ENCODE data around the gene NUMA1.

- TF ChIP-seq CTCF (IDR thresholded peaks at IDR 0.05; ENCODE audit: low read depth, low read length, missing input control), result no peak
- TF ChIP-seq, protein P1, sequence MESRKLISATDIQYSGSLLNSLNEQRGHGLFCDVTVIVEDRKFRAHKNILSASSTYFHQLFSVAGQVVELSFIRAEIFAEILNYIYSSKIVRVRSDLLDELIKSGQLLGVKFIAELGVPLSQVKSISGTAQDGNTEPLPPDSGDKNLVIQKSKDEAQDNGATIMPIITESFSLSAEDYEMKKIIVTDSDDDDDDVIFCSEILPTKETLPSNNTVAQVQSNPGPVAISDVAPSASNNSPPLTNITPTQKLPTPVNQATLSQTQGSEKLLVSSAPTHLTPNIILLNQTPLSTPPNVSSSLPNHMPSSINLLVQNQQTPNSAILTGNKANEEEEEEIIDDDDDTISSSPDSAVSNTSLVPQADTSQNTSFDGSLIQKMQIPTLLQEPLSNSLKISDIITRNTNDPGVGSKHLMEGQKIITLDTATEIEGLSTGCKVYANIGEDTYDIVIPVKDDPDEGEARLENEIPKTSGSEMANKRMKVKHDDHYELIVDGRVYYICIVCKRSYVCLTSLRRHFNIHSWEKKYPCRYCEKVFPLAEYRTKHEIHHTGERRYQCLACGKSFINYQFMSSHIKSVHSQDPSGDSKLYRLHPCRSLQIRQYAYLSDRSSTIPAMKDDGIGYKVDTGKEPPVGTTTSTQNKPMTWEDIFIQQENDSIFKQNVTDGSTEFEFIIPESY (IDR thresholded peaks at IDR 0.05), result no peak
- no peak for TF ChIP-seq SP1 (IDR thresholded peaks at IDR 0.05)
- no peak for TF ChIP-seq YY1 (IDR thresholded peaks at IDR 0.05)
- no peak for TF ChIP-seq TAF1 (conservative IDR thresholded peaks at IDR 0.05)
- no peak for TF ChIP-seq FOXA1 (IDR thresholded peaks at IDR 0.05)
- no peak for TF ChIP-seq FOXA2 (IDR thresholded peaks at IDR 0.05)
- TF ChIP-seq RAD21 (IDR thresholded peaks at IDR 0.05), result no peak
- TF ChIP-seq GABPA (IDR thresholded peaks at IDR 0.05 in 1 of 2, conservative IDR thresholded peaks at IDR 0.05 in 1 of 2), result no peak
- no peak for TF ChIP-seq RXRA (IDR thresholded peaks at IDR 0.05)
- TF ChIP-seq, protein P2, sequence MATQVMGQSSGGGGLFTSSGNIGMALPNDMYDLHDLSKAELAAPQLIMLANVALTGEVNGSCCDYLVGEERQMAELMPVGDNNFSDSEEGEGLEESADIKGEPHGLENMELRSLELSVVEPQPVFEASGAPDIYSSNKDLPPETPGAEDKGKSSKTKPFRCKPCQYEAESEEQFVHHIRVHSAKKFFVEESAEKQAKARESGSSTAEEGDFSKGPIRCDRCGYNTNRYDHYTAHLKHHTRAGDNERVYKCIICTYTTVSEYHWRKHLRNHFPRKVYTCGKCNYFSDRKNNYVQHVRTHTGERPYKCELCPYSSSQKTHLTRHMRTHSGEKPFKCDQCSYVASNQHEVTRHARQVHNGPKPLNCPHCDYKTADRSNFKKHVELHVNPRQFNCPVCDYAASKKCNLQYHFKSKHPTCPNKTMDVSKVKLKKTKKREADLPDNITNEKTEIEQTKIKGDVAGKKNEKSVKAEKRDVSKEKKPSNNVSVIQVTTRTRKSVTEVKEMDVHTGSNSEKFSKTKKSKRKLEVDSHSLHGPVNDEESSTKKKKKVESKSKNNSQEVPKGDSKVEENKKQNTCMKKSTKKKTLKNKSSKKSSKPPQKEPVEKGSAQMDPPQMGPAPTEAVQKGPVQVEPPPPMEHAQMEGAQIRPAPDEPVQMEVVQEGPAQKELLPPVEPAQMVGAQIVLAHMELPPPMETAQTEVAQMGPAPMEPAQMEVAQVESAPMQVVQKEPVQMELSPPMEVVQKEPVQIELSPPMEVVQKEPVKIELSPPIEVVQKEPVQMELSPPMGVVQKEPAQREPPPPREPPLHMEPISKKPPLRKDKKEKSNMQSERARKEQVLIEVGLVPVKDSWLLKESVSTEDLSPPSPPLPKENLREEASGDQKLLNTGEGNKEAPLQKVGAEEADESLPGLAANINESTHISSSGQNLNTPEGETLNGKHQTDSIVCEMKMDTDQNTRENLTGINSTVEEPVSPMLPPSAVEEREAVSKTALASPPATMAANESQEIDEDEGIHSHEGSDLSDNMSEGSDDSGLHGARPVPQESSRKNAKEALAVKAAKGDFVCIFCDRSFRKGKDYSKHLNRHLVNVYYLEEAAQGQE (IDR thresholded peaks at IDR 0.05), result no peak
- TF ChIP-seq, protein P3, sequence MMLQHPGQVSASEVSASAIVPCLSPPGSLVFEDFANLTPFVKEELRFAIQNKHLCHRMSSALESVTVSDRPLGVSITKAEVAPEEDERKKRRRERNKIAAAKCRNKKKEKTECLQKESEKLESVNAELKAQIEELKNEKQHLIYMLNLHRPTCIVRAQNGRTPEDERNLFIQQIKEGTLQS (IDR thresholded peaks at IDR 0.05), result no peak
- TF ChIP-seq, protein P4, sequence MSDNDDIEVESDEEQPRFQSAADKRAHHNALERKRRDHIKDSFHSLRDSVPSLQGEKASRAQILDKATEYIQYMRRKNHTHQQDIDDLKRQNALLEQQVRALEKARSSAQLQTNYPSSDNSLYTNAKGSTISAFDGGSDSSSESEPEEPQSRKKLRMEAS (IDR thresholded peaks at IDR 0.05), result no peak
- no peak for TF ChIP-seq JUND (IDR thresholded peaks at IDR 0.05)
Observed at GRCh38 chr11:71999798-72000197, 80.5 kb downstream of the NUMA1 start.

All from liver (tissue), 3 donors.